Measurements from ENCODE around the gene CALR3.

- TF ChIP-seq ZZZ3 (IDR thresholded peaks at IDR 0.05; ENCODE audit: control insufficient read depth, insufficient read length, low read depth): no peak
- no peak for TF ChIP-seq CTCF (IDR thresholded peaks at IDR 0.05 in 2 of 3, conservative IDR thresholded peaks at IDR 0.05 in 1 of 3; ENCODE audit: control insufficient read depth in 2 of 3, extremely low read depth in 1 of 3, insufficient read depth in 1 of 3, low read depth in 3 of 3, low read length in 3 of 3)
- no peak for TF ChIP-seq POLR2A (IDR thresholded peaks at IDR 0.05; ENCODE audit: low read depth, low read length)
- no peak for TF ChIP-seq TCF12 (IDR thresholded peaks at IDR 0.05; ENCODE audit: low read depth, low read length)
Measured at GRCh38 chr19:16433986-16434385, 62.0 kb downstream of the CALR3 start.

All from GM12878 (cell line).